Fibroblast of gingiva (primary cell): ENCODE results near the gene TMEM145.

Source experiments
- DNase-seq: peaks from one replicate; pipeline ENCODE4 v3.0.0-alpha.2; 2011; ENCODE audit warnings: low read depth

The TMEM145 gene

DNA sequence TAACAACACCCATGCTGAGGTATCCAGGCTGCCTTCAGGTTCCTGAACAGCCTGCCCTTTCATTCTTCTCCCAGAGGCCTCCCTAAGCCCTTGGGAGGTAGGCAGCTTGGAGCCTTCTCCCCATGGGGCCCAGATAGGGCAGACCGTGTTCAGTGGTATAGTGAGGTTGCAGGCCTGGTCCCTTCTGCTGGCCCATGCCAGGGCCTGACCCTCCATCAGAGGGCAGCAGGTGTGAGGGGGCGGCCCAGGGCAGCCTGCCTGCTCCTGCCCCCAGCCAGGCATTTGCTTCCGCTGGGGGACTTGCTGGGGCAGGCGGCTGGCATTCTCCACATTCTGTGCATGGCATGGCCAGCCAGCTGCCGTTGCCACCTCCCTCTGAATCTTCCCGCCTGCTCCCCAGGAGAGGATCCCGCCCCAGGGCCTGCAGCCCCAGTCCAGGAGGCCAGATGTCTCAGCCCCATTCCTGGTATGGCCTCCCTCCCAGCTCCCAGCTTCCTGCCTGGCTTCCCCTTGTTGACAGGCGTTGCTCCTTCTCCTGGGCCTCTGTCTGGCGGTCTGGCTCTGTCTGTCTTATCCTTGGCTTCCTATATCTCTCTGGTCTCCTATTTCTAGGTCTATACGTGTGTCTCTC, 35.2 kb upstream of the TMEM145 start:
- DNase-seq = peak; percentile 77

DNA sequence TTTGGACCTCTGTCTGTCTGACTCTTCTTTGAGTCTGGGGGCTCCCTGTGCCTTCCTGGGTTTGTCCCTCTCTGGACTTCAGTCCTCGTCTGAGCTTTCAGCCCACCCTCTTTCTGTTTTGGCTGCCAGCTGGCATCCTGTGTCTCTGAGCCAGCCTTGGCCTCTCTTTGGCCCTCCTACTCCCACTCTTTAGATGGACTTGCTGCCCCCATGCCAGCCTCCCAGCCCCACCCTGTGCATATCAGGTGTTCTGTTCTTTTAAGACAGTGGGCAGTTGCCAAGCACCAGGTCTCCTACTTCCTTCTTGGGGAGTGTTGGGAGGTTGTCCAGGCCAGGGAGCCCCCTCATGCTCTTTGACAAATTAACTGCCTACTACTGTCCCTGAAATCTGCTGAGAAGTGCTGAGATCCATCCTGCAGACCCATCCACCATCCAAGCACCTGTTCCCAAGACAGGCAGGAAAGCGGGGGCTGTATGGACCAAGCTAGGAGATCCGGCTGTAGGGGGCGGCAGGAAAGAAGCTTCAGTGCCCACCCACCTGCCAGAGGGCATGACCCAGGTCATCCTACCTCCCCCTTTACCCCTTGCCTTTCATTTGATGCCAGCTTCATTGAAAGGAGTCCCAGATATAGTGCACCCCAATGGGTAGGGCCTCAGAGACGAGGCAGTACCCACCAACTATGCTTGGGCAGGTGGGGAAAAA, 34.5 kb upstream of the TMEM145 start:
- no peak for DNase-seq

DNA sequence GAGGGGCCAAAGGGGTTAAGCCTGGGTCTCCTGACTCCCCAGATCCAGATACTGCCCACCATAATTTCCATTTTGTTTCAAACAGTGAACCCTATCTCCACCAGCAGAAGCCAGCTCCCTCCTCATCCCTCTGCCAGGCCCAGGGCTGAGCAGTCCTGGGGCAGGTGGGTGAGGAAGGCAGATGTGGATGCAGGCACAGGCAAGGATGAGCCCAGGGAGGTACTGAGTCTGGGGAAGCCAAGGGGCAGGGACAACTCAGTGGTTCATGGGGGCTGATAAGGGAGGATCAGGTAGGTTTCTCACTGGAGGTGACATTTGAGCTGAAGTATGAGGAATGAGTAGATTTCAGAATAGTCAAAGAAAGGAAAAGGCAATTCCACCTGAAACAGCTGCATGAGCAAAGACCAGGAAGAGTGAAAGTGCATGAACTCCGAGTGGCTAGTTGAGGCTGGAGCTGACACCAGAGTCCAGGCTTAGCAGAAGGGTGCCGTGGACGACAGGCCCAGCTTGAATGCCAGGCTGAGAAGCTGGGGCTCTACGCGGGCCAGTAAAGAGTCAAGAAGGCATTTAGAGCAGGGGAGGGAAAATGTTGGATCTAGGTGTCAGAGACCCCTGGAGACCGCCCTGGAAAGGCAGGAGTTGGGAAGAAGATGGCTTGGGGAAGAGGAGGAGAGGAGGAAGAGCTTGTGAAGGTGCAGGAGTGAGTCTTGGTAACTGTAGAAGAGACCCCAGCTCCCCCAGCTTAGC, 33.8 kb upstream of the TMEM145 start:
- DNase-seq = no peak

DNA sequence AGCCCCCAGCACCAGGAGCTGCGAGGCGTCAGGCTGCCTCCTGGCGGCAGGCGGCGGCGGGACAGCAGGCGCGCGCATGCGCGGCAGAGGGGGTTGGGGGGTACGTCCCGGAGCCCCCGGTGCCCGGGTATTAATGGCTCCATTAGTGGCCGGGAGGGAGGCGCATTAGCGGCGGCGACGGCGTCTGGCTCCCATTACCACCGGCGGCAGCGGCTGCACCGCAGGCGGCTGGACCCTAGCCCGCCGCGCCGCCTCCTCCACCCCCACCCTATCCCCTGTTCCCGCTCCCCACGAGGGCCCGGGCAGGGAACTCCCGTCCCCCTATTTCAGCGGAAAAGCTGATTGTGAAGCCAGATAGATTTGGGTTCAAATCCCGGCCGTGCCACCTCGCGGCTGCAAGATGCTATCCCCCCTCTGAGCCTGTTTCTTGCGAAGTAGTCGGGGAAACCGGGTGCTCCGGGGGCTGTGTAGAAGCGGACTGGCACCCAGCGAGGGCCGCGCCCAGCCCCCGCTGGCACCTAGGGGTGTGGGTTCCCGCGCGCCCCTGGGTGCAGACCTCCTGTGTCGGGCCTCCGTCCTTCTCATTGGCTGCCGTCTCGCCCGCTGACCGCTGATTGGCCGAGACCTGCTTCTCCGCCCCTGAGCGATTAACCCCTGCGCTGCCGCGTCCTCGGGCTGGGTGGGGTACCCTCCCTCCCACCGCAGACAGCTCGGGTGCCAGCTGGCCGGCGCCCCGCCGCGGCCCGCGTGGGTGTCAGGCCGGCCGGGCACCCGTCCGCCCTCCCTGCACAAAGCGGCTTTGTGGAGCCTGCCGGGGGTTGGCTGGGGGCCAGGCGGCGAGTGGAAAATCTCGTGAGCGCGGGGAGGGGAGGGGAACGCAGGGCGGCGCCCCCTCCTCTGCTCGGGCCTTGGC, 33.0 kb upstream of the TMEM145 start:
- DNase-seq = peak; percentile 88

DNA sequence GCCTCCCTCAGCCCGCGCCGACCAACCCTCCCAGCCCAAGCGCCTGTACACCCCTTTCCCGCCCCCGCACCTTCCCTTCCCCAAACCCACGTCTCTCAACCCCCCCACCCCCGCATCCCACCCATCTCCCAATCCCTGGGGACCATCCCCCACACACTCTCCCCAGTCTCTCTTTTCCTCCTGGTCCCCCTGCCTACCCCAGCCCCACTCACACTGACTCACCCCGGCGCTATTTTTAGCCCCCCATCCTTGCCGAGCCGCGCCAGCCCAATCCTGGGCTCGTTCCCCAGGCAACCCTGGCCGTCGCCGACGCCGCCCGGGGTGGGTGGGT, 32.3 kb upstream of the TMEM145 start:
- DNase-seq = no peak

DNA sequence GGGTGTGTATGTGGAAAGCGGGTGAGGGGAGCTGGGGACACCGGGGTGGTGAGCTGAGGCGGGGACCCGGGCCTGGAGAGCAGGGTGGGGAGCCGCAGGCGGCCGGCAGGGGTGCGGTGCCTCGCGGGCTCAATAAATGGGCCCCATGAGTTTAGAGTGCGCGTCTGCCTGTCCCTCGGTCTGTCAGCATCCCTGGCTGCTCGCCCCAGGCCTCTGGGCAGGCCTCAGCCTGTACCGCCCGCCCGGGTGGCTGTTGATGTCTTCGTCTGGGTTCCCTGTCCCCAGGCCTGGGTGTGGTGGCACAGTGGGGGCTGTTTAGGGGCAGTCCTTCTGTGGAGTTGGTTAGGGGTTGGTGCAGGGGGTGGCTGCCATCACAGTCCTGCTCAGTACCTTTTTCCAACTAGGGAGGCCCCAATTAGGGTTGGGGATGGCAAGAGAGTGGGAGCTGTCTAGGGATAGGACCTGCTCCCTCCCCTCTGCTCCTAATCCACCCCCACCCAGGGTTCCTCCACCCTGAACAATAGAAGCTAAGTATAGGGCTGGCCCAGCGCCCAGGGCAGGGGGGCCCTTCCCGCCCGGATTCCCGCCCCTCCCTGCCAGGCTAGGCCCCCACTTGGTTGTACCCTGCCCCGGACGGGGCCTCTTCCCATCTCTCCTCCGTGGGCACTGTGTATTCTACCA, 31.8 kb upstream of the TMEM145 start:
- peak; percentile 30 for DNase-seq

DNA sequence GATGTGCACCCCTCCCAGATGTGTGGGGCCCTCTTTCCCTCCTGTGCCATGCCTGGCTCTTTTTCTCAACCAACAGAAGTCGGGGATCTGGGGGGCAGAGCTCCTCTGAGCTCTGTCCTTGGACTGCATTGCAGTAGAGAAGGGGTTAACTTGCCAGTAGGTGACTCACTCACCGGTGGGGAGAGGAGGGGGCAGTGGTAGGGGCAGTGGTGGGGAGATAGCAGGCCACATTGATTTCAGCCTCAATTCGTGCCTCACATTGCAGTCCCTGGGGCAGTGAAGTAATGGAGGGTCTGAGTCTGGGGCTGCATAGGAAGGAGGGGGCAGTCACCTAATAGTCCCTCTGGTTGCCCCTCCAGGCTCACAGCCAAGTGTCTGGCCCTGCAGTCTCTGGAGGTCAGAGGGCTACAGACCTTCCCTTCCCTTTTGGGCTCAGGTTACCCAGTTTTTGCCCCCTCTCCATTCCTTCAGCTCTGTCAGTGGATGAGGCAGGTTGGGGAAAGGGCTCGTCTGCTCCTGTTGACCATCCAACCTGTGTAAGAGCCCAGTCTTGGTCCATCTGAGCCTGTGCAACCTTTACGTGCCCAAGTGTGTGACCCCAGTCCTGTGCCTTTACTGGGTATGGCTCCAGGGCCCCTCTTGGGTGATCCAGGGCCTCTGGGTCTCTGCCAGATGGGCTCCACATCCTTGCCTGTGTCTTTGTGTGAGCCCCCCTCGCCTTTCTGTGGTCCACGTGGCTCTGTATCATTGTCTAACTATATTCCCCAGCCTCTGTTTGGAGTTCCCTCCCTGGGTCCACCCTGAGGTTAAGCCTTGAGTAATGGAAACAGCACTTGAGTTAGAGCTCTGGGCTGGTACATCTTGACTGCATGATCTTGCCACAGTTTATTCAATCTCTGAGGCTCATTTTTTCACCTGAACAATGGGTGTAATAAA, 31.0 kb upstream of the TMEM145 start:
- DNase-seq = no peak

DNA sequence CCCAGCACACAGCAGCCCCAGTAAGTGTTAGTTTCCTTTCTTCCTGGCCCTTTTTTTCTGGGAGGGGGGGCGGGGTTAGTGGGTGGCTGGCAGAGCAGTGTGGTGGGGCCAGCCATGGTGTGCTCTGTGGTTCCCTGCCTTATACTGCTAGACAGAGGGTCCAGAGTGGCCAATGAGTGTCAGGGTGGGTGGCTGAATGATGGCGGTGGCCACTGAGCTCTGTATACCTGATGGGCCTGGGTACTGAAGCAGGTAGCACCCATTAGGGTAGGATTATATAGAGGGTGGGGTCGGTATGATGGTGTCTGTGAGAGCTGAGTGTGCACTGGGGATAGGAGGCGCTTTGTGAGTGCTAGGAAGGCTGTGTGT, 30.3 kb upstream of the TMEM145 start:
- no peak for DNase-seq

DNA sequence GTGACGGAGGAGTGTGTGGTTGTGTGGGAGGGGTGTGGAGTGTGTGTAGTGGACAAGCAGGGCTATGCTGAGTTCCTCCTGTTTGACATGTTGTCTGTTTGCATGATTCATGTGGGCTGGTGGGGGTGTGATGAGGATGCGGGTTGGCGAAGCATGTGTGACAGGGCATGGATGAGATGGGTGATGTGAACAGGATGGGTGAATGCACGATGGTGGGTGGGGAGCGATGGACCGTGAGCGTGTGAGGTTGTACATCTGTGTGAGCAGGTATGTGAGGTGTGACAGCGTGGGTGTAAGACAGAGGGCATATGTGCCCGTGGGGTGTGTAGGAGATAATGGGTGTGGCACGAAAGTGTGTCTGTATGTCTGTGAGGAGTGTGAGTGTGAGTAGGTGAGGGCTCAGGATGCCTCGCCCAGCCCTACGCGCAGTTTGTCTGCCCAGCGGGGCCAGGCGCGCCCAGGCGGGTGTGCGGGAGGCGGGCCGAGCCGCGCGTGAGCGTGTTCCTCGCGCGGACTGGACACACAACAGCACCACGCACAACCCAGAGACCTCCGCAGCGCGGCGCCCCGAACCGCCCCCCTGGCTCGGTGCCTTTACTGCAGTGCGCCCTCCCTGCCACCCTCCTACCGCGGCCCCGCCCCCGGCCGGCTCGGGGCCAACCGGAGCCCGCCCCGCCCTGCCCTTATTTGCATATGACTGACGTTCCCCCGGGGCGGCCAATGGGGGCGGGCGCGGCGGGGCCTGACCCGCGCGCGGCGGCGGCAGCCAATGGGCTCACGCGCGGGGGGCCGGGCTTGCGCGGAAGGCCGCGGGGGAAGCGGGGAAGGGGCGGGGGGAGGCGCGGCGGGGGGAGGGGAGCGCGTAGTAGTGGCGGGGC, 29.7 kb upstream of the TMEM145 start:
- DNase-seq = peak; percentile 94

DNA sequence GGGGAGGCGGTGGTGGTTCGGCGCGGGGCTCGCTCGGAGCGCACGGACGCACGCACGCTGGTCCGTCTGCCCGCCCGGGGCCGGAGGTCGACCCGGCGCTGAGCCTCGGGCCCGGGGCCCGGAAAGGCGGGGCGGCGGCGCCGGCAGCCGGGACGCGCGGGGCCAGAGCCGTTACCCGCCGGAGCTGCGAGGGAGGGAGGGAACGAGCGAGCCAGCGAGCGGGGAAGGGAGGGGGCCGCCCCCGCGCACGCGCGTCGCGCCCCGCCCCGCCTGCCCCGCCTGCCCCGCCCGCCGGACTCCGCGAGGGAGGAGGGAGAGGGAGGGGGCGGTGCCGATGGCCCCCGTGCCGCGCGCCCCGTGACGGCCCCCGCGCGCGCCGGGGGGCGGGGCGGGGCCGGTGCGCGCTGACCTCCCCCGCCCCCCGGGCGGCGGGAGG, 29.0 kb upstream of the TMEM145 start:
- DNase-seq = peak; percentile 82

DNA sequence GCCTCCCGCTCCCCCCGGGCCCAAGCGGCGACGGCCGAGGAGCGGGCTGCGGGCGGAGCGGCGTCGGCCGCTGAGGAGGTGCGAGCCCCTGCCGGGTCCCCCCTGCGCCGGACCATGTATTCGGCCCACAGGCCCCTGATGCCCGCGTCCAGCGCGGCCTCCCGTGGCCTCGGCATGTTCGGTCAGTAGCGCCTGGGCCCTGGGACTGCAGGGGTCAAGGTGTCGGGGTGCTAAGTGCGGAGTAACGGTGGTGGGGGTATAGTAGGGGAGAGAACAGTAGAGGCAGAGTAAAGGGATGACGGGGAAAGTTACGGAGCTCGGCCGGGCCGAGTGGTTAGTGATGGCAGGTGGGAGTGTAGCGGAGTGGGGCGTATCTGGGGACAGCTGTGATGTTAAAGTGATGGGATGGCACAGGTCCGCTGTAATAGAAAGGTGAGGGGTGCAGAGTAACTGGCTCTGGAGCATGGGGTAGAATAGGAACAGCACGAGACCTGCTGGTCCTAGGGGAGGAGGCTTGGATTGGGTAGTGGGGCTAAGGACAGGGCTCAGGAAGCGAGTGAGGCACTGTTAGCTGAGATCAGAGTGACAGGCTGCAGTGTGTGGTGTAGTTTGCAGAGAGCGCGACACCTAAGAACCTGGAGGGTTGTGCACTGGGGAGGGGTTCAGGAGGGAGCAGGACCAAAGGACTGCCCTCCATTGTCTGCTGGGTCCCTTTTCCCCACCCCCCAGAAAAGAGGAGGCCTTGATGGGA, 28.3 kb upstream of the TMEM145 start:
- DNase-seq = no peak

DNA sequence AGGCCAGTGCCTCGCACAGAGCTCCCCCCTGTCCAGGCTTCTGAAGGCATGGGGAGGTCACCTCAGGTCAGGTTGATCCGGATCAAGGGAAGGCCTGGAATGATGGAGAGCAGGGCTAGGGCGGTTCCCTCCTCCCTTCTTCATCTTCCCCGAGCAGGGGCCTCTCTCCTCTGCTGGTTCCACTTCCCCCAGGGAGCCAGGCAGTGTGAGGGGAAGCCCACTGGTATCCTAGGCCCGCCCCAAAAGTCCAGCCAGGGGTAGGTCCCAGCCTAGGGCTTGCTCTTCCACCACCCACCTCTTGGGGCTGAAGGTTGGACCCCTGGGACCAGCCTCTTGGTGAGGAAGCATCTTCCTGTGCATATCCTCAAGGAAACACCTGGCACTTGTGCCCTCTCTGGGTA, 27.6 kb upstream of the TMEM145 start:
- DNase-seq = no peak

DNA sequence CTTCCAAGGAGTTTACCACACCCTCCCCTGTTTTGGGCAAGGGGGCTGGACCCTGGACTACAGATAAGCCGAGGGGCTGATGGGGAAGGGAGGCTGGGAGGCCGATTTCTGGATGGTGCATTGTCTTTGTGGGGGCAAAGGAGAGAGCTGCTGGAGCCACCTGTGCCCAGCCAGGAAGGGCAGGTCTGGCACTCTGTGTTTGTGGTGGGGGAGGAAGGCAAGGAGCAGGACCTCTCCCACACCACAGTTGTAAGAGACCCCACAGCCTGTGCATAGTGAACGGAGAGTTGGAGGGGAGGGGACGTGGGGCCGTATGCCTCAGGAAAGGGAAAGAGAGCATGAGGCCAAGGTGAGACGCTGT, 27.1 kb upstream of the TMEM145 start:
- DNase-seq = no peak

DNA sequence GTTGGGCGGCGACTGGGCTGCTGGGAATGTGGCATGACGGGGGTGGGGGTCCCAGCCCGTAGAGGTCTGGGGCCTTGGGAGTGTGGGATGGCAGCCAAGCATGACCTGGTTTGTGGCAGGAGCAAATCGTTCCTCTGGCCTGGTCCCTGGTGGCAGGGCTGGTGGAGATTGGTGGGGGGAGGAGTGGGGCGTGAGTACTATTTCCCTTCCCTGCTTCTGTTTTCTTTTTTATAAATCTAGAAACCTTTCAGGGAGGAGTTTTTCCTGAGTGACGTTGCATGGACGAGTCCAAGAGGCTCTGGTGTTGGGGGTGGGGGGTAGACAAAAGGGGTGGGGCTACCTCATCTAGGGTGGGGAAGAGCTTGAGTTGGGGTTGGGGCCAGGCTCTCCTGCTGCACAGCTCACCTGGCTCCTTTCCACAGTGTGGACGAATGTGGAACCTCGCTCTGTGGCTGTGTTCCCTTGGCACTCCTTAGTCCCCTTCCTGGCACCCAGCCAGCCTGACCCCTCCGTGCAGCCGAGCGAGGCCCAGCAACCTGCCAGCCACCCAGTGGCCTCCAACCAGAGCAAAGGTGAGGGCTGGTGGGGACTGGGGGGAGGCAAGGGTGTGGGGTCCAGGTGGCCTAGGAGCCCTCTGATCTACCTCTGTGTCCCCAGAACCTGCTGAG, 26.6 kb upstream of the TMEM145 start:
- no peak for DNase-seq

DNA sequence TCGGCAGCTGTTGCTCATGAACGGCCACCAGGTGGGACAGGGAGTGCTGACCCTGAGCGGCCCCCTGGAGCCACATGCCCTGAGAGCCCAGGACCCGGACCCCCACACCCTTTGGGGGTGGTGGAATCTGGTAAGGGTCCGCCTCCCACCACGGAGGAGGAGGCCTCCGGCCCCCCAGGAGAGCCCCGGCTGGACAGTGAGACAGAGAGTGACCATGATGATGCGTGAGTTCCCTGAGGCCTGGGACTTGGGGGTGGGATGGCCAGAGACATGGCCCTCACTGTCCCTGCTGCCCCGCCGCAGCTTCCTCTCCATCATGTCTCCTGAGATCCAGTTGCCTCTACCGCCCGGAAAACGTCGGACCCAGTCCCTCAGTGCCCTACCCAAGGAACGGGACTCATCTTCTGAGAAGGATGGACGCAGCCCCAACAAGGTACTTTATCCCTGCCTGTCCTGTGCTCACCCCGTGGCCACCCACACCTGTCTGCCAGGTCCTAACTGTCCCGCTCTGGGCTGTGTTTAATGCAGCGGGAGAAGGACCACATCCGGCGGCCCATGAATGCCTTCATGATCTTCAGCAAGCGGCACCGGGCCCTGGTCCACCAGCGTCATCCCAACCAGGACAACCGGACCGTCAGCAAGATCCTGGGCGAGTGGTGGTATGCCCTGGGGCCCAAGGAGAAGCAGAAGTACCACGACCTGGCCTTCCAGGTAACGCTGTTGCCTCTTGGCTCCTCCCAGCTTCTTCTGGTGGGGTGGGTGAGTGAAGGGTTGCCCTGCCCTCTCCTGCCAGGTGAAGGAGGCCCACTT, 25.9 kb upstream of the TMEM145 start:
- no peak for DNase-seq

DNA sequence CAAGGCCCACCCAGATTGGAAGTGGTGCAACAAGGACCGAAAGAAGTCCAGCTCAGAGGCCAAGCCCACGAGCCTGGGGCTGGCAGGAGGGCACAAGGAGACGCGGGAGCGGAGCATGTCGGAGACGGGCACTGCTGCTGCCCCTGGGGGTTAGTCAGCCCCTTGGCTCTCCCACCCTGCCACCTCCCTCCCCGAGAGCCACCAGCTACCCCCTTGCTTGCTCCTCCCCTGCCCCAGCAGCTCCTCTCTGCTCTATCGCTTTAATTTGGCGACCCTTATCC, 25.3 kb upstream of the TMEM145 start:
- DNase-seq = no peak

DNA sequence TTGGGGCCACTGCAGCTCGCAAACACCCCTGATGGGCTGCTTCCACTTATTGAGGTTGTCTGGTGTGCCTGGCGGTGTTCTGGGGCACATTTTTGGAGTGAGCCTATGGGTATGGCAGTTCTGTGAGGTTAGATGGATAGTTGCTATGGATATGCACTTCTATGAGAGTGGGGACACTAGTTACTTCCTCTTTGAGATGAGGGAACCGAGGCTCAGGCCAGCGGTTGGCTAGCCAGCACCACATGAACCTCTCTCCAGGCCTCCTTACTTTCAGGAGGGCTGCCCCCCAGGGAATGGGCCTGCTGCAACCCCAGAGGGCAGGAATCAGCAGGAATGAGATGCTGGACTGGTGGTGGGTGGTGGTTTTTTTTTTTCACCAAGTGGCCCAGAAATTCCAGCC, 24.7 kb upstream of the TMEM145 start:
- no peak for DNase-seq
